Fibroblast of skin of back (primary cell): ENCODE data around the gene CDKL2.
A peak's percentile ranks its signal among the peaks of the same experiment; 100 is the strongest.

Experiments used
- DNase-seq: peaks from one replicate; pipeline ENCODE4 v3.0.0-alpha.2; 2013

CDKL2 gene

GRCh38 chr4:75639124-75639695 lies 8.9 kb upstream of the CDKL2 start:
- DNase-seq, result no peak

GRCh38 chr4:75637827-75638226 lies 7.5 kb upstream of the CDKL2 start:
- no peak for DNase-seq

GRCh38 chr4:75637176-75637575 lies 6.8 kb upstream of the CDKL2 start:
- DNase-seq, result peak; percentile 12

GRCh38 chr4:75634951-75635350 lies 4.6 kb upstream of the CDKL2 start:
- peak; percentile 2 for DNase-seq

GRCh38 chr4:75634281-75634680 lies 4.0 kb upstream of the CDKL2 start:
- DNase-seq, result no peak

- peak; percentile 37 for DNase-seq
Observed at GRCh38 chr4:75633846-75634245, 3.5 kb upstream of the CDKL2 start.

- DNase-seq, result no peak
Observed at GRCh38 chr4:75630937-75631329, 605 bp upstream of the CDKL2 start.

- DNase-seq, result no peak
Observed at GRCh38 chr4:75629239-75629638, 1.1 kb downstream of the CDKL2 start.

GRCh38 chr4:75623026-75623425 lies 7.3 kb downstream of the CDKL2 start:
- no peak for DNase-seq

GRCh38 chr4:75621715-75622114 lies 8.6 kb downstream of the CDKL2 start:
- no peak for DNase-seq

GRCh38 chr4:75612306-75612705 lies 18.0 kb downstream of the CDKL2 start:
- DNase-seq, result no peak

- DNase-seq, result no peak
Observed at GRCh38 chr4:75605928-75606327, 24.4 kb downstream of the CDKL2 start.

- DNase-seq, result no peak
Observed at GRCh38 chr4:75599647-75600046, 30.7 kb downstream of the CDKL2 start.

- no peak for DNase-seq
Observed at GRCh38 chr4:75598390-75598789, 31.9 kb downstream of the CDKL2 start.

GRCh38 chr4:75596061-75596460 lies 34.3 kb downstream of the CDKL2 start:
- no peak for DNase-seq

GRCh38 chr4:75593393-75593792 lies 36.9 kb downstream of the CDKL2 start:
- no peak for DNase-seq

GRCh38 chr4:75584067-75584466 lies 46.3 kb downstream of the CDKL2 start:
- DNase-seq, result no peak

GRCh38 chr4:75567725-75568124 lies 62.6 kb downstream of the CDKL2 start:
- no peak for DNase-seq

GRCh38 chr4:75566911-75567310 lies 63.4 kb downstream of the CDKL2 start:
- DNase-seq, result no peak

- DNase-seq, result no peak
Observed at GRCh38 chr4:75565481-75565880, 64.8 kb downstream of the CDKL2 start.

- DNase-seq, result no peak
Observed at GRCh38 chr4:75564023-75564422, 66.3 kb downstream of the CDKL2 start.

- DNase-seq, result no peak
Observed at GRCh38 chr4:75561789-75562188, 68.5 kb downstream of the CDKL2 start.

GRCh38 chr4:75557696-75558095 lies 72.6 kb downstream of the CDKL2 start:
- no peak for DNase-seq

- DNase-seq, result peak; percentile 2
Observed at GRCh38 chr4:75555294-75556164, 74.8 kb downstream of the CDKL2 start, which contains the start of gene ODAPH. Gene ODAPH, plus strand, starts transcription at chr4:75556066. Its CDS starts 17 bp downstream, at chr4:75556083.
